Sigmoid colon (tissue), 4 donors: ENCODE data around the gene ALAS2.
"Not testable (repeated sequence)": the region's sequence is repeated elsewhere in the genome, so short reads cannot be mapped to it uniquely, and the experiment has no call there.

Experiments
- POLR2A ChIP-seq, 2 donors: fragments of 450-650 bp; IDR thresholded peaks; one replicate each; pipeline ENCODE4 v1.6.1; 2016; ENCODE audit warnings: antibody characterized with exemption in 2 of 2, mild to moderate bottlenecking in 2 of 2, moderate library complexity in 2 of 2
- POLR2AphosphoS5 ChIP-seq, 4 donors: sonication (generic); formaldehyde crosslinking; IDR thresholded peaks; one replicate each; pipeline ENCODE4 v1.6.1; 2017; ENCODE audit warnings: antibody characterized with exemption in 4 of 4
- TF ChIP-seq, protein P1 (sequence below), 4 experiments: fragments of 450-650 bp in 3 of 4; fragments of 200-600 bp in 1 of 4; IDR thresholded peaks; one replicate each; pipeline ENCODE4 v1.5.1; 2016 to 2019; ENCODE audit warnings: antibody characterized with exemption in 4 of 4, mild to moderate bottlenecking in 3 of 4, moderate library complexity in 2 of 4

DNA sequence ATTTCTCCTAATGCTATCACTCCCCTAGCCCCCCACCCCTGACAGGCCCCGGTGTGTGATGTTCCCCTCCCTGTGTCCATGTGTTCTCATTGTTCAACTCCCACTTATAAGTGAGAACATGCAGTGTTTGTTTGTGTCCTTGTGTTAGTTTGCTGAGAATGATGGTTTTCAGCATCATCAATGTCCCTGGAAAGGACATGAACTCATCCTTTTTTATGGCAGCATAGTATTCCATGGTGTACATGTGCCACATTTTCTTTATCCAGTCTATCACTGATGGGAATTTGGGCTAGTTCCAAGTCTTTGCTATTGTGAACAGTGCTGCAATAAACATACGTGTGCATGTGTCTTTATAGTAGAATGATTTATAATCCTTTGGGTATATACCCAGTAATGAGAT lies 36.4 kb upstream of the ALAS2 start:
- TF ChIP-seq, protein P1, sequence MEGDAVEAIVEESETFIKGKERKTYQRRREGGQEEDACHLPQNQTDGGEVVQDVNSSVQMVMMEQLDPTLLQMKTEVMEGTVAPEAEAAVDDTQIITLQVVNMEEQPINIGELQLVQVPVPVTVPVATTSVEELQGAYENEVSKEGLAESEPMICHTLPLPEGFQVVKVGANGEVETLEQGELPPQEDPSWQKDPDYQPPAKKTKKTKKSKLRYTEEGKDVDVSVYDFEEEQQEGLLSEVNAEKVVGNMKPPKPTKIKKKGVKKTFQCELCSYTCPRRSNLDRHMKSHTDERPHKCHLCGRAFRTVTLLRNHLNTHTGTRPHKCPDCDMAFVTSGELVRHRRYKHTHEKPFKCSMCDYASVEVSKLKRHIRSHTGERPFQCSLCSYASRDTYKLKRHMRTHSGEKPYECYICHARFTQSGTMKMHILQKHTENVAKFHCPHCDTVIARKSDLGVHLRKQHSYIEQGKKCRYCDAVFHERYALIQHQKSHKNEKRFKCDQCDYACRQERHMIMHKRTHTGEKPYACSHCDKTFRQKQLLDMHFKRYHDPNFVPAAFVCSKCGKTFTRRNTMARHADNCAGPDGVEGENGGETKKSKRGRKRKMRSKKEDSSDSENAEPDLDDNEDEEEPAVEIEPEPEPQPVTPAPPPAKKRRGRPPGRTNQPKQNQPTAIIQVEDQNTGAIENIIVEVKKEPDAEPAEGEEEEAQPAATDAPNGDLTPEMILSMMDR (IDR thresholded peaks at IDR 0.05): not testable (repeated sequence)
- TF ChIP-seq POLR2AphosphoS5, POLR2A (IDR thresholded peaks at IDR 0.05): not testable (repeated sequence)
